ENCODE results near the gene TTC31.

GRCh38 chr2:74488643-74489481 lies 6.0 kb downstream of the TTC31 start:
- TF ChIP-seq CTCF (conservative IDR thresholded peaks at IDR 0.05 in 1 of 2, IDR thresholded peaks at IDR 0.05 in 1 of 2; ENCODE audit: extremely low read depth in 1 of 2, insufficient read depth in 1 of 2, low read depth in 1 of 2, low read length in 2 of 2) (no peak), EZH2 (IDR thresholded peaks at IDR 0.05; ENCODE audit: borderline replicate concordance, low read length) (no peak)
